IMR-90 (cell line): ENCODE data around the gene MCM5. TPM values are rescaled to one million over a fixed set of nuclear protein-coding genes. Genes with fewer than 3 reads are reported as not detected.

Experiments used
- BHLHE40 ChIP-seq: fragments of 150-350 bp; IDR thresholded peaks from 2 replicates; pipeline ENCODE4 v1.6.1; 2016; ENCODE audit warnings: mild to moderate bottlenecking, low read depth, low read length
- MXI1 ChIP-seq: IDR thresholded peaks from 2 replicates; pipeline ENCODE4 v1.6.1; 2012; ENCODE audit warnings: low read depth, mild to moderate bottlenecking, low read length, moderate library complexity, borderline replicate concordance
- RAD21 ChIP-seq: IDR thresholded peaks from 2 replicates; pipeline ENCODE4 v1.6.1; 2012; ENCODE audit warnings: low read length, improper control_type of control experiment
- RCOR1 ChIP-seq: IDR thresholded peaks from 2 replicates; pipeline ENCODE4 v1.6.1; 2012; ENCODE audit warnings: mild to moderate bottlenecking, low read length, improper control_type of control experiment; ENCODE audit not compliant: insufficient replicate concordance
- polyA plus RNA-seq, 3 experiments: library from polyadenylated mRNA; depleted of rRNA; stranded (reverse); fragments of >200 nt; gene quantifications; 2 replicates each; pipeline ENCODE4 v1.2.3, GENCODE V29; 2012; ENCODE audit warnings: low replicate concordance in 1 of 3
- total RNA-seq: library from RNA; depleted of rRNA; stranded (reverse); fragments of >200 nt; gene quantifications from 2 replicates; pipeline ENCODE4 v1.2.3, GENCODE V29; 2012
- TF ChIP-seq, protein P1 (sequence below): fragments of 150-350 bp; IDR thresholded peaks from 2 replicates; pipeline ENCODE4 v1.6.1; 2016; ENCODE audit warnings: low read depth, mild to moderate bottlenecking, low read length, moderate library complexity, borderline replicate concordance

The MCM5 gene
- total and polyA plus RNA-seq, 2 of the 4 experiments (the other 2 are of a cell fraction): 43.0 to 58.6 TPM

DNA sequence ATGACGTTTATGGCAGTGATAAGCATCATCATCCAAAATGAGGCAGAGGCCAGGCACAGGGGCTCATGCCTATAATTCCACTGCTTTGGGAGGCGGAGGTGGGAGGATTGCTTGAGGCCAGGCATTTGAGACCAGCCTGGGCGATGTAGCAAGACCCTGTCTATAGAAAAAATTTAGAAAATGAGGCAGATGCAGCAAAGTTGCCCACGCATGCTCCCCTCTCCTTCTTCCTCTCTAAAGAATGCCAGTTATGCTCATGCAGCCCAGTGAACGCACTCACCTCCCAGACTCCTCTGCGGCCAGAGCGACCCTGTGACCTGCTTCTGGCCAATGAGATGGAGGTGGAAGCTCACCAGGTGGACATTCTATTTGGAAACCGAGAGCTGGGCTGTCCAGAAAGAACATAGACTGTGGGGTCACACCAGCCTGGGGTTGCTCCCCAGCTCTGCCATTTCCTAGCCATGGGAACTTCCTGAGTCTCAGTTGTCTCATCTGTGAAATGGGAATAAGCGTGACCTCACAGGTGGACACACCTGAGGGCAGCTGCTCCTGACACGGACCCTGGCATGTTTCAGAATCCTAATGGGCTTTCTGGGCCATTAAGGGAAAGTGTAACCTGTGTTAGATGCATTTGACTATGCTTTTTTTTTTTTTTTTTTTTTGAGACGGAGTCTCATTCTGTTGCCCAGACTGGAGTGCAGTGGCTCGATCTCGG is 44.9 kb downstream of the MCM5 start (continued):
- TF ChIP-seq, protein P1, sequence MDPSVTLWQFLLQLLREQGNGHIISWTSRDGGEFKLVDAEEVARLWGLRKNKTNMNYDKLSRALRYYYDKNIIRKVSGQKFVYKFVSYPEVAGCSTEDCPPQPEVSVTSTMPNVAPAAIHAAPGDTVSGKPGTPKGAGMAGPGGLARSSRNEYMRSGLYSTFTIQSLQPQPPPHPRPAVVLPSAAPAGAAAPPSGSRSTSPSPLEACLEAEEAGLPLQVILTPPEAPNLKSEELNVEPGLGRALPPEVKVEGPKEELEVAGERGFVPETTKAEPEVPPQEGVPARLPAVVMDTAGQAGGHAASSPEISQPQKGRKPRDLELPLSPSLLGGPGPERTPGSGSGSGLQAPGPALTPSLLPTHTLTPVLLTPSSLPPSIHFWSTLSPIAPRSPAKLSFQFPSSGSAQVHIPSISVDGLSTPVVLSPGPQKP: no peak
- TF ChIP-seq RCOR1: no peak
- no peak for TF ChIP-seq MXI1
- no peak for TF ChIP-seq BHLHE40
- no peak for TF ChIP-seq RAD21
